Stimulated activated CD8-positive, alpha-beta memory T cell treated with anti-CD3 and anti-CD28 coated beads, Interleukin-15, amount 100 ng/mL, for 1 hour (primary cell): ENCODE data around the gene ZFPM1.
A peak's percentile ranks its signal among the peaks of the same experiment; 100 is the strongest.

Experiments used
- DNase-seq: peaks from one replicate; pipeline ENCODE4 v3.0.0-alpha.2; 2020; ENCODE audit warnings: low read depth

The ZFPM1 gene

DNA sequence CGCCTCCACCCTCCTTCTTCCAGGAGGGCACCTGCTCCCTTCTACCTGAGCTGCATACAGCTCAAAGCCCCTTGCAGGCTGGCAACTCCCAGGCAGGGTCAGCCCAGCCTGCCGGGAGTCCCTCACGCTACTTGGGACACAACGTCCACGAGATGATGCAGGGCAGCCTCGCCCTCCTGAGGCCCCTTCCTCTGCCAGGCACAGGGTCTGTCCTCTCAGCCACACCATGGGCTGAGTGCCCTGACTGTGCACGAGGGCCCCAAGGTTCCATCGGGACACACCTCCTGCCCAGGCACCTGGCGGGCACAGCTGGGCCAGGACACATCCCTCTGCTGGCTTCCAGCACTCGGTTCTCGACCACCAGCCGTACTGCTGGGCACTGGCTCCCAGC is 86.2 kb downstream of the ZFPM1 start:
- no peak for DNase-seq

- DNase-seq: no peak
Observed at GRCh38 chr16:88539652-88540345, 86.7 kb downstream of the ZFPM1 start.

DNA sequence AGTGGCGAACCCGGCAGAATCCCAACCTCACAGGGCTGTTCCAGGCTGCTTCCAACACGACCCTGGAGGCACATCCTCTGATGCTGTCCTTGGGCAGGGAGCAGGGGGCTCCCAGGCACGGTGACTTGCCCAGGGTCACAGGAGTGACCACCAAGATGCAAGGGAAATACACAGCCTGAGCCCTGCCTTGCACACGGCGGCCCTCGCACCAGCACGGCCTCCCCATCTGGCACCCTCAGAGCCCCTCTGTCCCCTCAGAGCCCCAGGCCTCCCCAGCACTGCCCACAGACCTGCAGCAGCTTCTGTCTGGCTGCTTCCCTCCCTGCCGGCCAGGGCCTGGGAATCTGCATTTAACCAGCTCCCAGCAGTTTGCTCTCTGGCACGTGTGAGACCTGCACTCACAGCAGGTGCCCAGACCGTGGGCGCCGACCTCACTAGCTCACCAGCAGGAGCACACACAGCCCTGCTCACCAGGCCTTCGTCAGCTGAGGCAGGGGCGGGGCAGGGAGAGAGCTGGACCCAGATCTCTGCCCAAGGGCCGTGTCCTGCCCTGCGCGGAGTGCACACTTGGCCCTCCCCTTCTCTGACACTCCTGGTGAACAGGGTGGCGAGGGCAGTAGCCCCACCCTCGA is 87.4 kb downstream of the ZFPM1 start:
- no peak for DNase-seq

GRCh38 chr16:88541831-88542616 is 88.9 kb downstream of the ZFPM1 start:
- DNase-seq: no peak

DNA sequence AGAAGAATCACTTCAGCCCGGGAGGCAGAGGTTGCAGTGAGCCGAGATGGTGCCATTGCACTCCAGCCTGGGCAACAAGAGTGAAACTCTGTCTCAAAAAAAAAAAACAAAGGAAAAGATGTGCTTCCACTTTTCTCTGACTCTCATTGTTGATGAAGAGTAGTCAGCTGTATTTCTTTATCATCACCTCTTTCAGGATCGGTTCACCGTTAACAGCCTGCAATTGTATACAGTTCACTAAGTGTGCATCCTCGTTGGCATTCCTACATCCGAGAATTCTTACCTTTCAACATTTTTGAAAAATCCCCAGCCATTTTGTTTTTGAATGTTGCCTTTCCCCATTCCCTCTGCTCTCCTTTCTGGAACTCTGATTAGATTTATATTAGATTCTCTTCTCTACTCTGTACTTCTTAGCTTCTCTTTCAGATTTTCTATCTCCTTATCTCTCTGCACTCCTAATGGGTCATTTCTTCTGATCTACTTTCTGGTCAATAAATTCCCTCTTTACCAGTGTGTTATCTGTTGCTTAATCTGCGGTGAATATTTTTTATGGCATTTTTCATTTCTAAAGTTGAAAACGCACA is 90.2 kb downstream of the ZFPM1 start:
- no peak for DNase-seq

DNA sequence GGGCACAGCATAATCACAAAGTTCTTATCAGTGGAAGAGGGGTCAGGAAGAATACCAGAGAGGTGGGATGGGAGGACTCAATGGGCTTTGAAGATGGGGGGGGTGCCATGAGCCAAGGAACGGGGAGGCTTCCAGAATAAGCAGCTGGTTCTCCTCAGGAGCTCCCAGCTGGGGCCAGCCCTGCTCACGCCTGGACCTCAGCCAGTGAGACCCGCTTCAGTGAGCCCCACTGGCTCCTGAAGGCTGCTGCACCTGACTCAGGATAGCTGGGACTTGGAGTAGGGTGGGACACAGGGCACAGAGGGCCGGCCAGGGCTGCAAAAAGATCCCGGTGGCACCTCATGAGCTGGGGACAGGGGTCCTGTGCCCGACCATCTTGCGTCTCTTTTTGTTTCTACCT is 92.7 kb downstream of the ZFPM1 start:
- no peak for DNase-seq

DNA sequence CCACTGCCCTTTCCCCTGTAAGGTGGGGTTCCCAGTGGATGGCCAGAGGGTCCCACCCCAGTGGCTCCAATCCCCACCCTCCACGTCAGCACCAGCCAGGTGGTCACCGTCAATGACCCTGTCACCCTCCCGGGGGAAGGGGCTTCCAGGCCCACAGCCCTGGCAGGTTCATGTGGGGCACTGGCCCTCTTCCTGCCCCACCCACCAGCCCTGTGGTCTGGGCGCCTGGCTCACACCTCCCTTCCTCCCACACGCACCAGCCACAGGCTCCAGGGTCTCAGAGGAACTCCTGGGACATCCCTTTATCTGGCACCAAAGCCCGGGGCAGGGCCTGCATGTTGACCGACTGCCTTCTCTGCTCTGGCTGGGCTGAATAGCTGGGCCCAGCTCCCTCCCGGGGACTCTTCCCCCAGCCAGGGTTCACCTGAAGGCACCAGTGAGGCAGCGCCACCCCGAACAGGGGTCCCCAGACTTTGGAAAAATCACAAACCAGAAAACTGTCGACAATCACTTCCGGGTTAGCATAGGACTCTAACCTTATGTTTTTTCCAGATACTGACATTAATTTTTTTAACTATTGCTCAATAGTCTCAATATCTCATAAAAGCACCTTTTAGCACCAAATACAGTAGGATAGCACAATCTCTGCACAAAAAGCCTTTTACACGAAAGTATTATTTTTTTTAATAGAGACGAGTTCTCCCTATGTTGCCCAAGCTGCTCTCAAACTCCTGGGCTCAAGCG is 95.2 kb downstream of the ZFPM1 start:
- no peak for DNase-seq

DNA sequence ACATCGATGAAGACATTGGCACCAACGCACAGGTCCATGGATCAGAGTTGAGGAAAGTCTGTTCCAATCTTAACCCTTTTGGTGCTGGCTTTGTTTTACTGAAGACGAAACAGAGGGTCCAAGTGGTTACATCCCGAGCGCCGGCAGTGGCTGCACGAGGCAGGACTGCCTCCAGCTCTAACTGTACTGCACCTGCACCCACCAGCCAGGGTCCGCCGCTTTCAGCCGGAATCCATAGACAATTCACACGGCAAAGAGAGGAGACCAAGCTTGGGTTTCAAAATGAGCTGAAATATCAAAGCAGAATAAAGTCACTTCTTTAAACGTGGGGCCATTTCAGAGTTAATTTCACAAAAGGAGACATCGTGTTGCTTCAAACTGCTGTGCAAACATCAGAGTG is 95.9 kb downstream of the ZFPM1 start:
- no peak for DNase-seq

DNA sequence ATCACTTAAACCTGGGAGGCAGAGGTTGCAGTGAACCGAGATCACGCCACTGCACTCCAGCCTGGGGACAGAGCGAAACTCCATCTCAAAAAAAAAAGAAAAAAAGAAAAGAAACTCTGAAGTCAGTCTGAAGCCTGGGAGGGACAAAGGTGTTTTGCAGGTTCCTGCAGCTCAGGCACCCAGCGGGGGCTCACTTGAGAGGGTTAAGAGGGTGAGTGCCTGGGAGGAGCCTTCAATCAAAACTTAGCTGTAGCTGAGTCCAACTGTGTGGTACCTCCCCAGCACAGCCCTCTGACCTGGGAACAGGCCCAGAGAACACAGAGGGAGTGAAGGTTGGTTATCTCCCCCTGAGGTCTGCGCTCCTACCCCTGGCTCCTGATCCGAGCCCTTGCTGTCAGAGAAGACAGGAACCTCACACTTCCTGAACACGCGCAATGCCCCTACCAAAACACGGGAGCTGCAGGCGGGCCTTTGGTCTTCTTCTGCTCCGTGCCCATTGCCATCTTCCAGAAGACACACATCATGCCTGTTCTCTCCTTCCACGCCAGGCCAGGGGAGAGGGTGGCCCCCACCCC is 96.7 kb downstream of the ZFPM1 start:
- DNase-seq: no peak

- no peak for DNase-seq
Observed at GRCh38 chr16:88550246-88550661, 97.2 kb downstream of the ZFPM1 start.

GRCh38 chr16:88552166-88552565 is 99.1 kb downstream of the ZFPM1 start:
- no peak for DNase-seq

- no peak for DNase-seq
Observed at GRCh38 chr16:88552815-88553214, 99.7 kb downstream of the ZFPM1 start.

DNA sequence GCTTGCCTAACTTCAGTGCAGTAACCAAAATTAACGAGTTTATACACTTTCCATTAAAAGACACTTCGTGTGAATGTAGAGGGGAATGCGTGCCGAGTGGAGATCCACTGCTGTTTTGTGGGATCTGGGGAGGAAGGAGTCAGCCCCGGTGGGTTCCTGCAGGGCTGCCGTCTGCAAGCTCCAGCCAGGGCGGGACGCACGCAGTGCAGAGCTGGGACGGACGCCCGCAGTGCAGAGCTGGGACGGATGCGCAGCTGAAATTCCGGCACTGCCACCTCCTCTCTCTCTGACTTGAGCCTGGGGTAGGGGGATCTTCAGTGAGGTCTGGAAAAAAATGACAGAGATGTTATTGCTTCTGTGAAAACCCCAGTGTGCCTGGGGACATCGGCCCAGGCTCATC is 100.7 kb downstream of the ZFPM1 start:
- no peak for DNase-seq

DNA sequence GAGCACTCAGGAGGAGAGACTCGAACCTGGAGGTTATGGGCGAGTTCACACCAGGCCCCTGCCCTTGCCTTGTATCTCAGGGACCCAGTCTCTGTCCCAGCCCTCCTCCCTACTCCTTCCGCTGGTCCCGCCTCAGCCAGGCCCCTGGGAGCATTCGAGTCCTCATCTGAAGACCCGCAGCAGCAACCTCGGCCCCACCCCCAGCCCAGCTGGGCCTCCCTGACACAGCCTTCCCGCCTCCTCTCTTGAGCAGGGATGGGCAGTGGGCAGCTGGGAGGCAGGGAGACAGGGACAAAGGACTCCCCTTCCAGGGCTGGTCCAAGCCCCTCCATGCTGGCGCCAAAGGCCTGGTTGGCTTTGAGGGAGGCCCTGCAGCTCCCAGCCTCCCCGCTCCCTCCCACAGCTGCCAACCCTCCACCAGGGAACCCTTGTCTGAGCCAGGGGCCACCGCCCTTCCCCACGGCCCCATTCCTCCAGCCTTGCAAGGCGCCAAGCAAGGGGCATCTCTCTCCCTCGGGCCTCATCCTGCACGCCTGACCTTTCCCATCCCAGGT is 101.7 kb downstream of the ZFPM1 start:
- no peak for DNase-seq

DNA sequence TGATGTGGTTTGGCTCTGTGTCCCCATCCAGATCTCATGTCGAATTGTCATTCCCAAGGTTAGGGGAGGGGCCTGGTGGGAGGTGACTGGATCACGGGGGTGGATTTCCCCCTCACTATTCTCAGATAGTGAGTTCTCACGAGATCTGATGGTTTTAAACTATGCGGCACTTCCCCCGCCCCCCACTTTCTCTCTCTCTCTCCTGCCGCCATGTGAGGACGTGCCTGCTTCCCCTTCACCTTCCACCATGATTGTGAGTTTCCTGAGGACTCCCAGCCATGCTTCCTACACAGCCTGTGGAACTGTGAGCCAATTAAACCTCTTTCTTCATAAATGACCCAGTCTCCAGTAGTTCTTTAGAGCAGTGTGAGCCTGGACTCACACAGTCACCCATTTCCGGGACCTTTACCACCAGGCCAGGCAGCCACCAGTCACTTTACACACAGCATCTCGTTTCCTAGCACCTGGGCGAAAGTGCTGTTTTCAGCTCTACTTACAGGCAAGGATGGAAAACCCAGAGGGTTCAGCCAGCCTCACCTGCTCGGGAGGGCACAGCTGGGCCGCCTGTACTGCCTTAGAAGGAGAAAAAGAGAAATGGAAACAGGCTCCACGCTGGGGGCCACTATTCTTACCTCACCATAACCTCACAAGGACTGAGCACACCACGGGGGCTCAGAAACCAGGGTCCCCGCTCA is 103.4 kb downstream of the ZFPM1 start:
- no peak for DNase-seq

- DNase-seq: no peak
Observed at GRCh38 chr16:88558457-88559442, 105.7 kb downstream of the ZFPM1 start.

DNA sequence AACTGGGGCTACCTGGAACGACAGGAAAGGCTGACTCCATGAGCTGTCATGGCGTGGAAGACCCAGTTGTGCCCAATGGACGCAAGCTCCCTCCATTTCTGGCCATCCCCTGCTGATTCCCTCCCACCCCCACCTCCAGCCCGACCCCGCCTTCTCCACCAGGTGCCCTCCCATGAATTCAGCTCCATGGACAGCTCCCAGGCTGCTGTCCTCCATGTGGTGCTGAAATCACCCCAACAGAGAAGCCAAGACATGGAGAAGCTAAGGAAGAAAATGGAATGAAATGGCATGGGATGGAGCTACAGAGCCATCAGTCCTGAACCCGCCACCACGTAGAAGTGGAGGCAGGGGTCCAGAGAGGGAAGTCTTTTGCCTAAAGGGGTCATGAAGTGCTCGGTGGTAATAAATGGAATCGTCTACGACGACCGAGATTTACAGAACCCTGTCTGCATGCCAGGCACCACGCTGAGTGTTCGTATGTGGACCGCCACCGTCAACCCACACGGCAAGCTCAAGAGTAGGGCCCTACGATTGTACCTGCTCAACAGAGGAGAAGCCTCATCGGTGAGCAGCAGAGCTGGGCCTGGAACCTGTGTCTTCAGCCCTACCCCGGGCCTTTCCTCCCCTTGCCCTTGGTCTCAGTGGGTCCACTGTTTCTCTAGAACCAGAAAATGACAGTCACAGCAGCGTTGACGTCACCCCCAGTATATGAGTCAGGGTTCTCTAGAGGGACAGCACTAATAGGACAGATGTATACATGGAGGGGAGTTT is 107.8 kb downstream of the ZFPM1 start:
- no peak for DNase-seq

DNA sequence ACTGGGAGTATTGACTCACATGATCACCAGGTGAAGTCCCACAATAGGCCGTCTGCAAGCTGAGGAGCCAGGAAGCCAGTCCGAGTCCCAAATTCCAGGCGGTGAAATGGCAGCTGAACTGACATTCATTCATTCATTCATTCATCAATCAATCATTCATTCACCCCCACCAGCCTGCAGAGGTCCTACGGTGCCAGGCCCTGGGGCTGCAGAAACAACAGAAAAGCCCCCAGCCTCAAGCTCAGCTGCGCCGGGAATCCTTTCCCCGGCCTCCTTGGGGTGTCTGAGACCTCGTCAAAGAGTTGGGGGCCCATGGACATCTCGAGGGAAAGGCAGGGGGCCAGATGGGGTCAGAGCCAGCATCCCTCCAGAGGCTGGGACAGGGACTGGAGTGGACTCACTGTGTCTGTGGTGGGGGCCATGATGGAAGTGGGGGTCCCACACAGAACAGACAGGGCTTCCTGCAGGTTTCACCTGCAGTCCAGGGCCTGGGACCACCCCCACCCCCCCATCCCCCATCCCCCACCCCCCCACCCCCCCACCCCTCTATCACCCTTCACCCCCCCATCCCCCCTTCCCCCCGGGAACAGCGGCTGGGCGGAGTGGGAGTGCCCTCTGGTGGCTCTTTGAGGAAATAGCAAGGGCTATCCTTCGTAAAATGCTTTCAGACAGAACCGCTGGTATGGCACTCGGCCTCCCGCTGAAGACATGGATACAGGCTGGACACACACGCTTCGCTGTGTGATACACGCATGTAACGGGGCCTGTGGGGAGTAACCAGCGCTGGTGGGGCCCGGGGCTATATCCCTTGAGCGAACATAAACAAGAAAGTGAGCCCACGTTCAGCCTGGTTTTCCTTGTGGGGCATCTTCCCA is 108.6 kb downstream of the ZFPM1 start:
- peak; percentile 27 for DNase-seq
